ENCODE measurements around the gene PDK1. TPM values are rescaled to one million over a fixed set of nuclear protein-coding genes. Genes with fewer than 3 reads are reported as not detected.
"Not testable (repeated sequence)": the region's sequence is repeated elsewhere in the genome, so short reads cannot be mapped to it uniquely, and the experiment has no call there.

PDK1 gene
- total RNA-seq, 1 donor from 2014 or later, result 51.2 TPM

DNA sequence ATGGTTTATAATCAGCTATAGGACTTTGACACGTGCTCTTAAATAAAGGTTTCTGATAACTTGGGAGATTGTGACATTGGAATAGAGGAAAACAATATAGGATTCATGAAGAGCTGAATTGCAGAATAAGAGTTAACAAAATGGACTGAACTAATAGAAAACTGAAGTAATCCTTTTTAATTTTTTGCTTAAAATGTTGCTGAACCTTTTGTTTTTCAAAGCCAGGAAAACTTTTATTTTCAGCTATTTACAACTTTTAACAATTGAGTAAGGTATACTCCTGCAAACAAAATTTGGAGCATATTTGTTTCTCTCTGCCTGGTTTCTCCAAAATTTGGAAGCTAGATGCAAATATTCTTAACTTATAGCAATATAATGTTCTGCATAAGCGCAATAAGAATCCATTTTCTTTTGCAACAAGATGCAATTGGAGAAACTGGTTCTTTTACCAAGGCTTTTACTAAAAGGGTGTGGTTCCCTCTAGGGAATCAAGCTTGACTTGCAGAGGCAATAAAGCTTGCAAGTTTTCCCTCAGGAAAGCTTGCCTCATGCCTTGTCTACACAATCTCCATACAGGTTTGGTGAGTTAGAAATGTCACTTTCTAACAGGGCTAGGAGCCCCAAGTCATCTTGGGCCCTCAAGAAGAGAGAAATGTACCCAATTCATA is 10.3 kb upstream of the PDK1 start:
- intact Hi-C loops (cut with micrococcal nuclease), result no loop called here
- H3K4me3 ChIP-seq, result no peak overlapping the region
- no peaks in the 10 kb centered on the region for H3K9me3 ChIP-seq (replicated peaks)
- H3K27ac ChIP-seq (replicated peaks), result no peak overlapping the region
- no peak for DNase-seq
- no peaks in the 10 kb centered on the region for H3K36me3 ChIP-seq
- H3K4me1 ChIP-seq, result peaks cover 4% of the 10 kb centered on the region
- TF ChIP-seq, protein P1, sequence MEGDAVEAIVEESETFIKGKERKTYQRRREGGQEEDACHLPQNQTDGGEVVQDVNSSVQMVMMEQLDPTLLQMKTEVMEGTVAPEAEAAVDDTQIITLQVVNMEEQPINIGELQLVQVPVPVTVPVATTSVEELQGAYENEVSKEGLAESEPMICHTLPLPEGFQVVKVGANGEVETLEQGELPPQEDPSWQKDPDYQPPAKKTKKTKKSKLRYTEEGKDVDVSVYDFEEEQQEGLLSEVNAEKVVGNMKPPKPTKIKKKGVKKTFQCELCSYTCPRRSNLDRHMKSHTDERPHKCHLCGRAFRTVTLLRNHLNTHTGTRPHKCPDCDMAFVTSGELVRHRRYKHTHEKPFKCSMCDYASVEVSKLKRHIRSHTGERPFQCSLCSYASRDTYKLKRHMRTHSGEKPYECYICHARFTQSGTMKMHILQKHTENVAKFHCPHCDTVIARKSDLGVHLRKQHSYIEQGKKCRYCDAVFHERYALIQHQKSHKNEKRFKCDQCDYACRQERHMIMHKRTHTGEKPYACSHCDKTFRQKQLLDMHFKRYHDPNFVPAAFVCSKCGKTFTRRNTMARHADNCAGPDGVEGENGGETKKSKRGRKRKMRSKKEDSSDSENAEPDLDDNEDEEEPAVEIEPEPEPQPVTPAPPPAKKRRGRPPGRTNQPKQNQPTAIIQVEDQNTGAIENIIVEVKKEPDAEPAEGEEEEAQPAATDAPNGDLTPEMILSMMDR (IDR thresholded peaks at IDR 0.05; ENCODE audit: borderline replicate concordance), result no peak
- H3K27me3 ChIP-seq (ENCODE audit: low read depth), result no peaks in the 10 kb centered on the region

- intact Hi-C loops (cut with micrococcal nuclease), result no loop called here
- H3K36me3 ChIP-seq, result no peaks in the 10 kb centered on the region
- TF ChIP-seq, protein P1 (IDR thresholded peaks at IDR 0.05; ENCODE audit: borderline replicate concordance), result no peak
These were observed 6.8 kb upstream of the PDK1 start for GRCh38 chr2:172549131-172549530.

GRCh38 chr2:172549802-172550201 is 6.1 kb upstream of the PDK1 start:
- intact Hi-C loops (cut with micrococcal nuclease); H3K27ac ChIP-seq (replicated peaks); H3K4me3 ChIP-seq; H3K36me3 ChIP-seq; H3K27me3 ChIP-seq (ENCODE audit: low read depth); DNase-seq; H3K9me3 ChIP-seq (replicated peaks): not testable (repeated sequence)
- H3K4me1 ChIP-seq, result peaks cover 20% of the 10 kb centered on the region

More at GRCh38 chr2:172549131-172549530, 6.8 kb upstream of the PDK1 start:
- Histone ChIP-seq H3K9me3 (replicated peaks) (no peaks in the 10 kb centered on the region), H3K27me3 (ENCODE audit: low read depth) (no peaks in the 10 kb centered on the region), H3K4me3 (no peak overlapping the region), H3K4me1 (peaks cover 16% of the 10 kb centered on the region), H3K27ac (replicated peaks) (no peak overlapping the region)
- DNase-seq, result no peak

- intact Hi-C loops (cut with micrococcal nuclease), result no loop called here
- Histone ChIP-seq H3K36me3 (no peaks in the 10 kb centered on the region), H3K27me3 (ENCODE audit: low read depth) (no peaks in the 10 kb centered on the region), H3K9me3 (replicated peaks) (no peaks in the 10 kb centered on the region), H3K4me1 (peaks cover 26% of the 10 kb centered on the region), H3K27ac (replicated peaks) (no peak overlapping the region), H3K4me3 (no peak overlapping the region)
- no peak for DNase-seq
- TF ChIP-seq, protein P1 (IDR thresholded peaks at IDR 0.05; ENCODE audit: borderline replicate concordance), result no peak
These were observed 5.5 kb upstream of the PDK1 start for GRCh38 chr2:172550419-172550818.

GRCh38 chr2:172551271-172551670 is 4.6 kb upstream of the PDK1 start:
- H3K27me3 ChIP-seq (ENCODE audit: low read depth), result no peaks in the 10 kb centered on the region
- DNase-seq, result no peak
- TF ChIP-seq, protein P1 (IDR thresholded peaks at IDR 0.05; ENCODE audit: borderline replicate concordance), result no peak
- no peak overlapping the region for H3K4me3 ChIP-seq
- H3K9me3 ChIP-seq (replicated peaks), result no peaks in the 10 kb centered on the region
- H3K4me1 ChIP-seq, result peaks cover 30% of the 10 kb centered on the region
- intact Hi-C loops (cut with micrococcal nuclease), result no loop called here
- H3K36me3 ChIP-seq, result no peaks in the 10 kb centered on the region
- no peak overlapping the region for H3K27ac ChIP-seq (replicated peaks)

- no peak overlapping the region for H3K27ac ChIP-seq (replicated peaks)
- peaks cover 41% of the 10 kb centered on the region for H3K4me1 ChIP-seq
- no peak for DNase-seq
- H3K4me3 ChIP-seq, result no peak overlapping the region
- no peaks in the 10 kb centered on the region for H3K27me3 ChIP-seq (ENCODE audit: low read depth)
- no peaks in the 10 kb centered on the region for H3K36me3 ChIP-seq
- no peaks in the 10 kb centered on the region for H3K9me3 ChIP-seq (replicated peaks)
- TF ChIP-seq, protein P1 (IDR thresholded peaks at IDR 0.05; ENCODE audit: borderline replicate concordance), result no peak
- intact Hi-C loops (cut with micrococcal nuclease), result no loop called here
These were observed 3.2 kb upstream of the PDK1 start for GRCh38 chr2:172552547-172553291.
